GM19035 (cell line): Measurements from ENCODE around the gene TMOD1.

Experiments used
- ATAC-seq: cut with Tn5 transposase; IDR thresholded peaks from one replicate; pipeline ENCODE4 v1.9.1; 2021; ENCODE audit not compliant: unreplicated experiment

TMOD1 gene

DNA sequence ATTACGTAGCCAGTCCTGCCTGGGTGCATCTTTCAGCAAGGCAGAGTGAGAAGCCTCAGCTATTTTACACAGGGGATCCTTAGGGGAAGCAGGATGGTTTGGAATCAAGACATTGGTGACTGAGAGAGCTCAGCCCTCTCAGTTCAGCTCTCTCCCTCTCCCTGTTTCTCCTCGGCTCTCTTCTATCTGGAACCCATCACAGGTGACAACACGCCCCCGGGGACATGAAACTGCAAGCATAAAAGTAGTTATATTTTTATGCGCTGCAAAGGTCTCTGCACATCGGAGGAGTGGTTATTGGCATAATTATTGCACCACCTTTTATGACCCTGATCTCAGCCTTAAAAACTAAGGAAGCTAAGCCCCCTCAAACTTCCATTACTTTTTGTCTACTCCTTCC lies 14.2 kb downstream of the TMOD1 start:
- ATAC-seq: no peak

DNA sequence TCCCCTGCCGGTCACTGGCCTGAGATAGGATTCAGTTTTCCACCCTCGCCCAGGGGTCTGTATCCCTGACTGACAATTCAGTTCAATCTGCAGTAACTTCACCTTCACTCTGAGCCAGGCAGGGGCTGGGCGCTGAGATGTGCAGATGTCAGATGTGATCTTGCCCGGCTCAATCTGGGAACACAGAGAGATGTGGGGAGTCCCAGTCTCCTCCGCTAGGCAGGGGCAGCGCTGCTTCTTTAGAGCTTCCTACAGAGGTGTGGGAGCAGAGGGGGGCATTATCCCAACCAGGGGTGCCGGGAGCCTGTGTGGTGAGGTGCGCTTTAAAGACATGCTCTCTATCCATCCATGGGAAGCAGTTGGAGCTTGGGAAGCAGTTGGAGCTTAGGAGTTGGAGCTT lies 14.6 kb downstream of the TMOD1 start:
- no peak for ATAC-seq

DNA sequence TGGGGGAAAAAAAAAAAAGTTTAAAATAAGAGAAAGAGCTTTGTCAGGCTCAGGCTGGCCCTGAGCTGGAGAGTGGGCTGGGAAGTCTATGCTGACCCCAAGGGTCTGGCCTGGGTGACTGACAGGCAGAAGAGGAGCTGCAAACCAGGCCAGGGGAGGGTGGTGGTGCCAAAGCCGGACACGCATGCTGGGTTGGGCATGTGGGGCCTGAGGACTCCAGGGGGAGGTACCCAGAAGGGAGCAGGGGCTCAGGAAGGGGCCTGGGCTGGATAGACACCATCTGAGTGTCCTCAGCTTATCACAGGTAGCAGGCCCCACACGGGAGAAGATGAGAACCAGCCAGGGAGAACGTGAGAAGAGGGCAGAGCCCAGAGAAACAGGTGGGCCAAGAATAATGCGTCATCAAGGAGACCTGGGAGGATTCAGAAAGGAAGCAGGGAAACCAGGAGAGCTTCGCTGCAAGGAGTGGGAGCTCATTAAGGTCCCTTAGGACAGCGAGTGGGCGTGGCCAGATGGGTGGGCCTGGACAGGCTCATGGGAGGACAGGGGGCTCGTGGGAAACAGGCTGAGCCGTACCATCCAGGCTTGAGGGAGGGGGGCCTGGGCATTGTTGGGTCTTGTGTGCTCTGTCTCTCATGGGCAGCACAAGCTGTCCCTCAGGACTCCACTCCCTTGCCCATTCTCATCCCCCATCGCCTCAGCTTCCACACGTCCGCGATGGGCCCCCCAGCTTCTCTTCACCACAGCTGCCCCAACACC lies 16.0 kb downstream of the TMOD1 start:
- no peak for ATAC-seq

DNA sequence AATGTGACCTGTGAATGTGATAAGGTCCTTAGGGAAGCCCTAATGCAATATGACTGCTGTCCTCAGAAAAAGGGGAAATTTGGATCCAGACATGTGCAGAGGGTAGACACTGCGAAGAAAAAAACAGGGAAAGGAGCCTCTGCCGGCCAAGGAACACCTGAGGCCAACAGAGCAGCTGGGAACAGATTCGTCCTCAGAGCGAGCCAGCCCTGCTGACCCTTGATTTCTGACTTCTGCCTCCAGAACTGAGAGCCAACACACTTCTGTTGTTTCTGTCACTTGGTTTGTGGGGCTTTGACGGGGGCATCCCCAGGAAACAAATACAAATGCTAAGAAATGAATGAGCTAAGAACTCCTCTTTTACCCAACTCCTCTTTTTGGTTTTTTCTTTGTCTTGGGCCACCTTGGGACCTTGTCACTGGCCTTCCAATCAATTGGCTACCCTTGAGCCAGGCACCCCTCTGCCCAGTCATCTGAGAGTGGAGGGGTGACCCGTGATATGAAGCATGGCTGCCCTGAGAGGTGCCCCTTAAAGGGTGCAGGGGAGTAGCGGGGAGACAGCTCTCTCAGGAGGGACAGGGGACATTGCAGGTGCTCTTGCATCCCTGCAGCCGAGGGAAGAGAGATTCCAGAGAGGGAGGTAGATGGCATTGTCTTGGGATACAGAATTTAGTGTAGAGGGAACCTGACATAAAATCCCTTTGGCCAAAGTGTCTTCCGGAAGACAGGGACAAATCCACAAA lies 16.9 kb downstream of the TMOD1 start:
- ATAC-seq: no peak

DNA sequence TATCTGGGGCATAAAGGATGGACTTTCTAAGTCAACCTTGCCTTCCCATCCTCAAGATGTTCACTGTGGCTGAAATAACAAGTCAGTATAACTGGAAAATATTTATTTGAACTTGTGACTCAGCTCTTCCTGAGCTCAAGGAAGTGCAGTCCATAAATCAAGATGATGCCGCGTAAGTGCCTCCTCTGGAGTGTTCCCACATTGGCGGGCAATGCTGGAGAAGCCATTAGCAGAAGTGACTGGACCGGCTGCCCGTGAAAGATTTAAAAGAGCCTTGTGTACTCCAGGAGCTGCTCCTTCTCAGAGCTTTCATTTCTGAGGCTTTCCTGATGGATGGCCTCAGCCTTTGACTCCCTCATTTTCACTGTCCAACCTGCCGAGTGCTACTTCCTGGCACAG lies 17.4 kb downstream of the TMOD1 start:
- no peak for ATAC-seq

DNA sequence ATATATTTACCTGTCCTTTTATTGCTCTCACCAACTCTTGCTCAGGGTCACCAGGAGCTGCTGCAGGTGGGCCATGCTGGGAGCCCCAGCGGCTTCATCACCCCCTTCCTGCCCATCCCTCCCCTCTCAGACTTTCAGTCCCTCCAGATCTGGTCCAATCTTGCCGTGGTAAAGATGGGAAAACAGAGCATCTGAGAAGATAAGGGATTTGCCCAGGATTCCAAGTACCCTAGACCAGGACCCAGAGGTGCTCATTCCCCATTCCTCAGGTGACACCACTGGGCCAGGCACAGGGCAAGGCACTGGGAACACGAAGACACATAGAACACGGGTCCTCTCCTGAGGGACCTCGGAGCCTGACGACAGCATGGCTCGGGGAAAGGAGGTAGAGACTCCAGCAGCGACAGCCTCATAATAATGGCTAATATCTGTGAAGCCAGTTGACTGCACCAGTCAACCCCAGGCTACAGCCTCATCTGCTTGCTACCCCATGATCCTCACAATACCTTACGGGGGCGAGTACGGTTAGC lies 18.0 kb downstream of the TMOD1 start:
- no peak for ATAC-seq

DNA sequence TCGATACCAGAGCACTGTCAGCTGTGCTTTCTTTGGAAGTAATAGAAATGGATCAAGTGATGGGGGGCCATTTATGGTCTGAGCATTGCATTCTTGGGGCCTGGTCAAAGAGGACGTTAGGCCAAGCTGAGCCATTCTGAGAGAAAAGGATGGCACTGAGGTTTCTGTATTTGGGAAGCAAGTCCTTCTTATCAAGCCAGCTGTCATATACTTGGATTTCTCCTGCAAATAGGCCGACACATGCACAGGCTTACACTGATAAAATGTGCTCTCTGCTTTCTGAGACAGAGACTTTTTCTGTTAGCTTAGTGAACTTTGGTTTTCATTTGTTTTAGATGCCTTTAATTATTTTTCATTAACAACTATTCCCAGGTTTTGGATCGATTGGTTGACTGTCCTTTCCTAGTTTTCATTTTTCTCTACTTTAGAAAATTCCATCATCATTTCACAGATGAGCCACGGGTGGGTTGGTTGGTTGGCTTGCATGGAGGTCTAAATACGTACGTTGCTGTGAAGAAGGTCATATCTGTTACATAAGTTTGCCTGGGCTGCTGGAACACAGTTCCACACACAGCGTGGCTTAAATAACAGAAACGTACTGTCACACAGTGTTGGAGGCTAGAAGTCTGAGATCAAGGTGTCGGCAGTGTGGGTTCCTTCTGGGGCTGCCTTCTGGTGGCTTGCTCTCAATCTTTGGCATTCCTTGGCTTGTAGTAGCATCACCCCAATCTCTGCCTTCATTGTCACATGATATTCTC lies 20.3 kb downstream of the TMOD1 start:
- ATAC-seq: no peak

DNA sequence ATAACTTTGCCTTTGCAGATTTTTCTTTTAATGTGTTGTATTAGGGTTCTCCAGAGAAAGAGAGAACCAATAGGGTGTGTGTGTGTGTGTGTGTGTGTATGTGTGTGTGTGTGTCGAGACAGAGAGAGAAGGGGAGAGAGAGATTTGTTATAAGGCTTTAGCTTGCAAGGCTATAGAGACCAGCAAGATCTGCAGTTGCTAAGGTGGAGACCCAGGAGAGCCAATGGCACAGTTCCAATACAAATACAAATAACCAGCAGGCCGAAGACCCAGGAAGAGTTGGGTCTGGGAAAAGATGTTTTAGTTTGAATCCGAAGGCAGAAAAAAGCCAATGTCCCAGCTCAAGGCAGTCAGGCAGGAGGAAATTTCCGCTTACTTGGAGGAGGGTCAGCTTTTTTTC lies 23.0 kb downstream of the TMOD1 start:
- no peak for ATAC-seq

DNA sequence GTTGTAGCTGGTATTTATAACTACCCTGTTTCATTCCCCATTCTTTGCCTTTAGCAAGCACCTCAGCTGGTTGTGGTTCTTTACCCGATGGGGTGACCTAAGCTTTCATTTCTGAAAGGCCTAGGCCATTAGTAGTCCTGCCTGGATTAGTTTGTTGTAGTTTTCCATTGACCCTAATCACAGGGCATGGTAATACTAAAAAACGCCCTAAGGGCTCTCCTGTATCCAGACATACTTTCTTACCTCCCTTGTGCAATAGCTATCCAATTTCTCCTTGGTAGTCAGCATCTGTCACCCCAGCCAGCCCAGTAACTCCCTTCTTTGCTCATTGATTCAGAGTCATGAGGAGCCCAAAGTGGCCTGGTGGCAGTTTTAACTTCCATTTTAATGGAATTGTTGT lies 24.0 kb downstream of the TMOD1 start:
- no peak for ATAC-seq

DNA sequence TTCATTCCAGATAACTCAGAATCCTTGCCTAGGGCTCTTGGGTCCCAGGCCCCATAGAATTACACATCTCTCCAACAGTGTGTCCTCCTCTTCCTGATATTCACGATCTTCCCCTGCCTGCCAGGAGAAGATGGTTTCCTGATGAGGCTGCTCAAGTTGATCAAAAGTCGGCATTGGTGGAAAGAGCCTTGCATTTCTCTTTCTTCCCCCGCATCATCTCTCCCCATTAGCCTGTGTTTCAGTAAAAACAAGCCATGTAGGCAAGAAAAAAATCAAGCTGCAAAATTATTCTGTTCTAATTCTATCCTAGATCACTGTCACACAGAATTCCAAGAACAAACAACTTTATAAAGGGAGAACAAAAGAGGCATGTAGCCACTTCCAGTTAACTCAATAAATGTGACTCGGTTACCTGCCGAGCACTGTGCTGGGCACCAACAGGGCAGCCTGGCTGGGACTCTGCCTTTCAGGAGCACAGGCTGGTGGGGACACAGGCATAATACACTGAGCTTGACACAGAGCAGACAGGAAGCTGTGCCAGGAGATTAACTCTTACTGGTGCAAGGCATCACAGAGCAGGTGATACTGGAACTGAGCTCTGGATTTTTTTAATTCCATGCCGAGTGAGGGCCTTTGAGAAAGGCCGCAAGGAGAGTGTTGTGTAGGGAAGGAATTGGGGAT lies 25.6 kb downstream of the TMOD1 start:
- no peak for ATAC-seq

DNA sequence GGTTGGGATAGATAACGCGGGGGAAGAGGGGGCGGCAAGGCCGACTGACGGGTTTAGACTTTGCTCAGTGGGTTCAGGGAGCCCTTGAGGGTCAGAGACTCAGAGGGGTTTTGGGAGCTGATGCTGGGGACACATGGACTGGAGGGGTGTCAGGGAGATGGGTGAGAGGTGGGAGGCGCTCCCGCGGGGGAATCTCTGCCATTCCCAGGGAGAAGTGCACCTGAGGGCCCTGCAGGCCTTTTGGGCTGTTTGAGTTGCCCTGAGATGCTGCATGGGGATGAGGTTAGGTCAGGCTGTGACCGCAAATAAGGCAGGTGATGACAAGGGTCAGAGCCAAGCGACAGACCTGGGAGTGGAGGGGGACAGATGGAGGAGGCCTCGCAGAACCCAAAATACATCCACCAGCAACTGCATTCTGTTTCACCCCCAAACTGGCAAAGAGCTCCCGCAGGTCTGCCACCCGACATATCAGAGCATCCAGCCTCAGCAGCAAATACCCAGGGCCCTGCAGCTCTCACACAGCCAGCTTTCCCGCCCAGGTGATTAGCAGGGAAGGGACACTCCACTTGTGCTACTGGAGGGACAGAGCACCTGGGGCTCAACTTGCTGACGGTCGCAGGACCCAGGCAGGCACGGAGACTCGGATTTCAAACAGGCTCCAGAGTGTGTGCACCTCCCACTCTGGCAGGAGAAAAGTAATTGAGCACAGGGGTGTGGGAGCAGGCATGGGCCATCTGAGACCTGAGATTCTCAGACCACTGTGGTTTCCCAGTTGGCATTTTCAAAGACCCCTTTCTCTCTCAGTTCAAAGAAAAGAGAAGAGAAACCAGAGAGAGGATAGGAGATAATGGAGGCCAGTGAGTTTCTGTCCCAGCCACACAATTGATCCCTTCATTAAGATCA lies 26.4 kb downstream of the TMOD1 start:
- ATAC-seq: no peak

DNA sequence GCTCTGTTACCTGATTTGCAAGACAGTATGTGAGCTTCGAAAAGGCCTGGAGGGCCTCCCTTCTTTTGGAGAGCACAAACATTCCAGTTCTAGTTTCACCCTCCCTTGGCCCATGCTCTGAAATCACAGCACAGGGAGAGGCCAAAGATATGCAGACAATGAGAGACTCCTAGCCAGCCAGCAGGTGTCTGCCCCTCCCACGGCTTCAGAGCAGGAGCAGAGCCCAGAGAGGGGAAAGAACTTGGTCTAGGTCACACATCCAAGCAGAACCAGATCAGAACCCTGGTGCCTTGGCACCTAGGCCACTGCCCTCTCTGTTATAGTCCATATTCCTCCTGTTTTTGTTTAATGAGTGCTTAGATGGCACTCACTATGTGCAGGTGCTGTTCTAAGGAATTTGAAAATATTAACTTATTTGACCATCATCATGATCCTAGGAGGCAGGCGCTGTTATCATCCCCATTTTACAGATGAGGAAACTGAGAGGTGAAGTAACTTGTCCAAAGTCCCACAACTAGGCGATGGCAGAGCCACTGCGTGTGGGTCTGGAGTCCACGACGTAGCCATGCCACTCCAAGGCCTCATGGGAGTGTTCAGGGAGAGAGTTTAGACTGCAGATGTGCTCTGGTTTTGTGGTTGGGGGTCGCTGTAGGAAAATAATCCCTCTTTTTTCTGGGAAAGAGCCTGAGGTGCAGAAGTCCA lies 27.2 kb downstream of the TMOD1 start:
- ATAC-seq: no peak

DNA sequence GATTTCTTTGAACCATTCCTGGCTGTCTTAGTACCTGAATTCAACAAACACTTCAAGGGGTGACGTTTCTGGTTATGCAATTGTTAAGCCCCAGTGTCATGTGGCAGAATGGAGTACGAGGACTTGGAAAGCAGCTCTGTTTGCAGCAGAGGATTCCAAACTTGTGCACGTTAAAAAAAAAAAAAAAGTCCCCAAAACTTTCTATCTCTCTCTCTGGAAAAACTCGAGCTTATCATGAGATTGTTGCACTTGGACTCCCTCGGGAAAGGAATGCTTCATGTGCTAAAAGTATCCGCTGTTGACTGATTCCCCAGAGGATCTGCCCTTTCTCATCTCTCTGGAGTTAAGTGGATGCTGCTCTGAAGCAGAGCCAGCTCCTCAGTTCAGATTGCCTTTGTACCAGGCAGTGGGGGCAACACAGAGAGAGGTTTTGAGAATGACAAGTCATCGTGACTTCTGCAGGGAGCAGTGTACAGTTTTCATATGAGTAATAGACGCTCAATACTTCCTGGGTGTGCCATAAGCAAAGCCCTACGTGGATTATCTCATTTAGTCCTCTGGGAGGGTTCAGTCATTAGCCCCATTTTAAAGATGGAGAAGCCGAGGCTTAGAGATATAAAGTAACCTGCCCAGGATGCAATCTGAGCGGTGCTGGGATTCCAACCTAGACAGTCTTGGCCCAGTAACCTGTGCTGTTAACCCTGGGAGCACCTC lies 28.1 kb downstream of the TMOD1 start:
- peak; percentile 77 for ATAC-seq

DNA sequence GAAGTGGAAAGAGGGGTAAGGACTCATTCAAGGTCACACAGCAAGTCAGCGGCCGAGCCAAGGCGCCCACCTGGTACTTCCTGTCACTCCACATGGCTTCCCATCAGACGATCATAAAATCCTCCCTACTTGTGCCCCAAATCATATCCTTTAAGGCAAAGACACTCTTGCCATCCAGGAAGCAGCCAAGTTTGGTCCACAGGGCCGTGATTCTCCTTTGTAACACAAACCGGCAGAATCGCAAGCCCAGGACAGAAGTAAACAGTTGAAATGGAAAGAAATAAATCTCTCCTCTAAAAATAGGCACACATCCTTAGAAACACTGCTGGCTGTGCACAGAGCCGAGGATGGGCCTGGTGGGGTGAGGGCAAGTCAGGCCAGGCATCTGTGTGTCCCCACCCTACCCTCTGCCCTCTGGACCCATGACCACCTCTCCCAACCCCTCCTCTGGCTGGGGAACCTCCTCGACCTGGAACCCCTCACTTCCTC lies 30.5 kb downstream of the TMOD1 start:
- ATAC-seq: no peak

DNA sequence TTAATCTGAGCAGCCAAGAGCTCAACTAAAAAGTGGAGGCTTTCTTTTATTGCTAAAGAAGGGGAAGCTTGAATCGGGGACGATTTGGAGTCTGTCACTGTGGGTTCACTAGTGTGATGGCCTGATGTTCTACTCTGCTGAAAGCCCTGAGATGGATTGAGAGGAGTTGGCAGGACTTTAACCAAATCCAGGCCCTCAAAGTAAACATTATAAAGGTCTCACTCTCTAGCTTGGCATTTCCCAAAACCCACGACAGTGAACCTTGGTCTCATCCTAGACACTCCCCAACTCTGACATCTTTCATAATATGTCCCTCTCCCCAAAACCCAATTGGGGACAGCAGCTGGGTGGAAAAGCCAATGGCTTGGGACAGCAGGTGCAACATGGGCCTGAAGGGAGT lies 32.7 kb downstream of the TMOD1 start:
- ATAC-seq: no peak

DNA sequence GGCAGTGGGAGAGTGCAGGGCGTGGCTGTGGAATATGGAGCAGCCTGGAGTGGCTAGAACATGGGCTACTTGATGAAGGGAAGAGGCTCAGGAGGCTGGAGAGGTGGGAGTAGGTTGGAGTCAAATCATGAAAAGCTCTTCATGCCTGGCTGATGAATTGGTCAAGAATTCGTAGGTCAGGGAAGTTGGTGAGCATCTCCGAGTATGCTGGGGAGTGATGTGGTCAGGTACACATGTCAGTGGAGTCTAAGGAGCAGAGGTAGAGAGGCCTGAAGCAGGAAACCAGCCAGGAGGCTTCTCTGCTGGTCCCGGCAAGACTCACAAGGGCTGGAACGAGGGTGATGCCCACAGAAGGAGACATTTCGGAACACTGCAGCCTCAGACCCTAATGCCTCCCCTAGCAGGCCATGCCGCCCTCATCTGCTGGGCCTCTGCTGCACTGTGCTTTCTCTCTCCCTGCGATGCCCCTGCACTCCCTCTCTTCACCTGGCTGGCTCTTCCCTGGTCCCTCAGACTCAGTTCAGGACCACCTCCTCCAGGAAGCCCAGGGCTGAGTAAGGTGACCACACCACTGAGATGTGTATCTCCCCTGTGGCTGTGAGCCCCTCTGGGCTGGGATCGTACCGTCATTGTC lies 33.6 kb downstream of the TMOD1 start:
- no peak for ATAC-seq

DNA sequence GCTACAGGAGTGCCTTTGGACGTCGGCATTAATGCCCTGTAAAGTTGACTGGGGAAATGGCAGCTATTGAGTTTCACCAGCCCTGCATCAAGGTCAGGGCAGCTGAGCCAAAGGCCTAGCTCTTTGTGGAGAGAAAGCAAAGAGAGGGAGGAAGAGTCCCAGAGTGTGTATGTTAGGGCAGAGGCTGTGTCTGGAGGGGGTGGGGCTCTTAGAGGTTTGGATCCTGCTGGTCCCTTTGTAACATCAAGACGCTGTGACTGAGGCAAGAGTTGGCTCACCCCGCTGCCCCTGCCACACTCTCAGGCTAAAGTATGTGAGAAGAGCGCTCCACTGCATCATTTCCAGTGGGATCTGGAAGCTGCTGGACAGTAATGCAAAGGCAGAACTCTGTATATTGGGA lies 34.3 kb downstream of the TMOD1 start:
- ATAC-seq: no peak

DNA sequence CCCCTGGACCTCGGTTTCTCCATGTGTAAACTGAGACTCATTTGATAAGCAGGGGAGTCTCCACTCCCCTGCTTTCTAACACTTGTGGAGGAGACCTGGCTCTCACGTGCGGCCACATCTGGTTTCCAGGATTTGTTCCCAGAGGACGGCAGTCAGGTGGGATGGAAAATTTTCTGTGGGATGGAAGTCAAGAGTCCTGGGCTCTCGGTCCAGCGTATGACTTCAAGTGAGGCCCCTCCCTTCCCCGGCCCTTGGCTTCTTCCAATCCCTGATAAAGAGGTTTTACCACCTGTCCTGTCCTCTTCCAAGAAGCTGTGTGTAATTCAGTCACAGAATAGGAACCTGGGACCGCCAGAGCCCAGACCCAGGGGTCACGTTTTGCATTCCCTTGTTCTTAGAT lies 35.0 kb downstream of the TMOD1 start:
- ATAC-seq: no peak
